T-helper 2 cell treated with Interferon-gamma antibody and Interleukin-4, amounts not matched to agents 5 μg/mL and 100 μg/mL, for 36 hours (primary cell): ENCODE data around the gene NKAIN2.

Experiments
- DNase-seq: peaks from one replicate; pipeline ENCODE4 v3.0.0; 2021; ENCODE audit warnings: low spot score
- H3K27ac Mint-ChIP-seq: one replicate; pipeline ENCODE4 v1.8.0; 2021; ENCODE audit warnings: mild to moderate bottlenecking, mixed read lengths
- H3K27me3 Mint-ChIP-seq: one replicate; pipeline ENCODE4 v1.8.0; 2021; ENCODE audit warnings: low read depth, mixed read lengths
- H3K36me3 Mint-ChIP-seq: one replicate; pipeline ENCODE4 v1.8.0; 2021; ENCODE audit warnings: low read depth, mixed read lengths
- H3K4me1 Mint-ChIP-seq: one replicate; pipeline ENCODE4 v1.8.0; 2021; ENCODE audit warnings: low read depth, mixed read lengths
- H3K4me3 Mint-ChIP-seq: one replicate; pipeline ENCODE4 v1.8.0; 2022; ENCODE audit warnings: mild to moderate bottlenecking, moderate library complexity, mixed read lengths
- H3K9me3 Mint-ChIP-seq: one replicate; pipeline ENCODE4 v1.8.0; 2021; ENCODE audit warnings: mixed read lengths

The NKAIN2 gene

DNA sequence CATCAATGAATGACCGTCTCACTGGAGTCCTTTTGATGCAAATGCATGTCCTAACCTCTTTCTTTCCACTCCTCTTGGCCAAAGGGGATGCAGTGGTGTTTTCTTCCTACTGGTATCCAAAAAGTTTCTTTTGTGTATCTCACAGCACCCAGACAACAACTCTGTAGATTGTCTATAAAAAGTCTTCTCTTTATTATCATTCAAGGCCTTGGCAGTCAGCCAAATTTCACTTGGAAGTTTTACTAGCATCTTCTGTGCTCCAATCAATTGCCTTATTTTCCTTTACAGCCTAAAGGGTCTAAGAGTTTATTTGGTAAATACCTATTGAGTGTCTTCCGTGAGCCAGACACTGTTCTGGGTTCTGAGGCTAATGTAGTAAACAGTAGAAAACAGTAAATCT is 1008.4 kb downstream of the NKAIN2 start:
- Mint-ChIP-seq H3K27ac (no peak overlapping the region), H3K4me3 (no peak overlapping the region)

DNA sequence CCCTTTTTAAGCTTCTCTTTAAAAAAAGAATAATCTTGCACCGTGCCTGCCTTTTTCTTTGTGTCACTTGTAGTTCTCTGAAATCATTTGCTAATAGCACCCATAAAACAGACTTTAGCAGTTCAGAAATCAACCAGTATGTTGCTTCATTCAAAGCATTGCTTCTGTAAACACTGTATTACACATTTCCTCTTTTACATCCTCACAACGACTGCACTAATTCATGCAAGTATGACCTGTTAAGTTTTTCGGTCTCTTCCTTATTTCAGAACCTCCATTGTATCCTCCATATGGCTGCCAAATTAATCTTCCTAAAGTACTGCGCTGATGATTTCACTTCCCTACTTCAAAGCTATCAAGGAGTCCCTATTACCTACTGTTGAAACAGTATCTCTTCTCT is 1015.7 kb downstream of the NKAIN2 start:
- H3K36me3 Mint-ChIP-seq: no peaks in the 10 kb centered on the region
- DNase-seq: no peak
- no peak overlapping the region for H3K27ac Mint-ChIP-seq
- H3K4me3 Mint-ChIP-seq: no peak overlapping the region
- no peaks in the 10 kb centered on the region for H3K27me3 Mint-ChIP-seq
- no peaks in the 10 kb centered on the region for H3K4me1 Mint-ChIP-seq
- H3K9me3 Mint-ChIP-seq: no peaks in the 10 kb centered on the region

More for the DNA sequence above, 1008.4 kb downstream of the NKAIN2 start:
- DNase-seq: no peak
- Mint-ChIP-seq H3K36me3 (no peaks in the 10 kb centered on the region), H3K9me3 (no peaks in the 10 kb centered on the region), H3K27me3 (no peaks in the 10 kb centered on the region), H3K4me1 (no peaks in the 10 kb centered on the region)

DNA sequence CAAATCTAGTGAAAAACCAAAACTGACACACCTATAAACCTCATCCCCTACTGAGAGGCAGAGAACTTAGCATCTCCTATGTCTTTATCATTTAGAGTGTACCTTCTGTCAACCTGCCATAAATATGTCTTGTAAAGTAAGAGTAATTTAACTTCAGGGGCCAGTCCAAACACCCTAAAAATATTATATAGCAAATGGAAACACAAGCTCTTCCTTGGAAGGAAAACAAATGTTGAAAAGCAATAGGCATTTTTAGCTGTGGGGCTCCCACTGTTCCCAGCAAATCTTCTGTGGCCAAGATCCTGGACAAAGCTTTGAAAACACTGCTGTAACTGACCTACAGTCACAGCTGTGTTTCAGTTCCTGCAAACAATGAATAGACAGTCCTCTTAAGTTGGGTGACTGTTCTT is 1018.5 kb downstream of the NKAIN2 start:
- DNase-seq: no peak
- no peaks in the 10 kb centered on the region for H3K27me3 Mint-ChIP-seq
- no peaks in the 10 kb centered on the region for H3K9me3 Mint-ChIP-seq
- H3K27ac Mint-ChIP-seq: no peak overlapping the region
- H3K4me3 Mint-ChIP-seq: no peak overlapping the region
- no peaks in the 10 kb centered on the region for H3K4me1 Mint-ChIP-seq
- no peaks in the 10 kb centered on the region for H3K36me3 Mint-ChIP-seq

DNA sequence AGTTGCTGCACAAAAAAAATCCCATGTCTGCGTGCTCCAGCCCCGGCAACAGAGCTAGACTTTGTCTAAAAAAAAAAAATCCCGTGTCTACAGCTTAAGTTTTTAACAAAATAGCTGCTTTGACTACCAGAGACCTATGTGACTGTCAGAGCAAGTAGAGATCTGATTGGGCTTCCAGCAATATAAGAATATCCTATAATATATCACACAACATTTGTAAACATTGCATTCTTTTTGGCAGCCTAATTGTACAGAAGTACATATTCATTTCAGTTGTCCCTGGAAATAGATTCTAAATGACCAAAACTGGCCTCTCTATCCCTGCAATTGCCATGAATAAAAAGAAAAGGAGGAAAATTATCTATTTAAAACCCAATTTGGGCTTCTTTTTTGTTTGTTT is 1019.1 kb downstream of the NKAIN2 start:
- Mint-ChIP-seq H3K36me3 (no peaks in the 10 kb centered on the region), H3K27me3 (no peaks in the 10 kb centered on the region), H3K27ac (no peak overlapping the region), H3K4me3 (no peak overlapping the region), H3K9me3 (no peaks in the 10 kb centered on the region), H3K4me1 (no peaks in the 10 kb centered on the region)
- DNase-seq: no peak

DNA sequence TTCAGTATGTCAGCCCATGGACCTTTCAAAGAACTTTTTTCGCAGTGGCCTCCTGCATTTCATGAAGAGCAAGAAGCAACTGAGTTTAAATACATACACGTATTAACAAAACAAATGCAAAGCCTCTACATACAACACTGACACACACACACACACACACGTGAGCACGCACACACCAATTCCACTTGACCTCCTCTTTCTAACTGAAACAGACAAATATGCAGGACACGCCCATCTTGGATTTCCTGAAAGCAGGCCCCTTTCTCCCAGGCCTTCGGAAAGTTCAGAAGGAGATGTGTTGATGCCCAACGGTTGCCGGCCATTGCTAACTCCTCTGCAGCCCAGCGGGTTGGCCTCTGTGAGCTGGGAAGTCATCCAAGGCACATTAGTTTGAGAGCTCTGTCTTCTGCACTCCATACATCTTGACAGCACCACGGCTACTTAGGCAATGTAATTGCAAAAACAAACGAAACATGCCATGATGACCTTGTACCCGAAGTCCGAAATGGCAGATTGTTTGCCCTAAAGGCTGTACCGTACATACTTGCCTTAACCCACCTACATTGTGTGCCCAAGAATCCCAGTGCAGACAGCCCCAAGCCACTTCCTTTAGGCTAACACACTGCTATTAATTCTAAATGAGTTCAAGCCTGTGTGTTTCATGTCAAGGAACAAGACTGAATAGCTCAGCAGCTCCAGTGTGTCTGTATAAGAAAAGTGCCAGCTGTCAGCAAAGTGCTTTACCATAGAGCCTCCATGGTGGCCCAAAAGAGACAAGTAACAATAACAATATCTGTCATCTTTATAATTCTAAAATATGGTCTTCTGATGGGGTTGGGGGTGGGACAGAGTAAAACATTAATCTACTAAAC is 1019.8 kb downstream of the NKAIN2 start:
- DNase-seq: no peak
- H3K4me1 Mint-ChIP-seq: no peaks in the 10 kb centered on the region
- no peak overlapping the region for H3K27ac Mint-ChIP-seq
- no peaks in the 10 kb centered on the region for H3K9me3 Mint-ChIP-seq
- no peaks in the 10 kb centered on the region for H3K27me3 Mint-ChIP-seq
- H3K4me3 Mint-ChIP-seq: no peak overlapping the region
- no peaks in the 10 kb centered on the region for H3K36me3 Mint-ChIP-seq

DNA sequence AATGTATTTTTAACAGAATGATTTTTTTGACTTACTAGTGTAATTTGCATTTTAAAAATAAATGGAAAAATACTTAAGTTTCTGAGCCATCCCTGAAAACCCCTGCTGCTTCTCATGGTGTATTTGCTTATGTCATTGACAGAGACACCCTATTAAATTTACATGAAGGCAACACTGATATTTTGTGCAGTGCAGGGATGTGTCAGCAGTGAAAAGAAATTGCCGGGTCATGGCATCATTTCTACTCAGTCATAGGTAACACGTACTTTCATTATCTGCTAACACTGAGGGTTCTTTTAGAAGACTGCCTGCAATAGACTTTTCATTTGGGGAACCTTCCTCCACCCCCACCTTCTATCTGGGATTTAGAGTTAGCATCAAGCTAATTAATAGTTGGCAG is 1021.9 kb downstream of the NKAIN2 start:
- Mint-ChIP-seq H3K4me3 (no peak overlapping the region), H3K27ac (no peak overlapping the region), H3K4me1 (no peaks in the 10 kb centered on the region), H3K27me3 (no peaks in the 10 kb centered on the region), H3K36me3 (no peaks in the 10 kb centered on the region), H3K9me3 (no peaks in the 10 kb centered on the region)
- DNase-seq: no peak

DNA sequence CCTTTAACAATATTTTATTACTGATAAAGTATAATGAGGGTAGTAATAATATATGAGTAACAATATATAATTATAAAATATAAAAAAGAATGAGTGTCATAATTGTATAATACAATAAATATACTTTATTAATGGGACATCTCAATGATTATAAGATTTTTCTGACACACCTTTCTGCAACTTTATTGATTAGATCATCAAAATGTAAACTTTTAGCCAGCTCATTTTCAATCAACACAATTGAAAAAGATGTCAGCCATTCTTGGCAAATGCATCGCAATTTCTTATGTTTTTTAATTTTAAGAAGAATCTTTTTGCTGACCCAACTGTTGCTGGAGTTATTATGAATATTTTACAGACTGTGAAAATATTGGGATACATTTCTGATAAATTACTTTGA is 1026.2 kb downstream of the NKAIN2 start:
- no peak for DNase-seq
- Mint-ChIP-seq H3K27ac (no peak overlapping the region), H3K27me3 (no peaks in the 10 kb centered on the region), H3K36me3 (no peaks in the 10 kb centered on the region), H3K4me1 (no peaks in the 10 kb centered on the region), H3K4me3 (no peak overlapping the region), H3K9me3 (no peaks in the 10 kb centered on the region)

DNA sequence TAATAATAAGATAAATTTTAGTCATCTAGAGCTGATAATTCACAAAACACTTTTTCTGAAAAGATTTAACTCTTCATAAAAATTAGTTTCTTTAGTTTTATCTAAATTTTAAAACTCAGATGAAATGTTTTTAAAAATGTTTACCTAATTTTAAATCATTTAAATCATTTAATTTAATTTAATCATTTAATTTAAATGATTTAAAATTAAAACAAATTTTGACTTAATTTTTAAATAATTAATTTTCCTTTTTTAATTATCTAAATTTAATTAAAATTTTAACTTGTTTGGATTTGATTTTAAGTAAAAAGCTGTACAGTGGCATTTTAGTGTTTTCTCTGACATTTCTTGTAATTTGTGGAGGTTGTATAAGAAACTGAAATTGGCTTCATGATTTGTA is 1026.8 kb downstream of the NKAIN2 start:
- no peak for DNase-seq
- H3K27me3 Mint-ChIP-seq: no peaks in the 10 kb centered on the region
- H3K9me3 Mint-ChIP-seq: no peaks in the 10 kb centered on the region
- no peak overlapping the region for H3K4me3 Mint-ChIP-seq
- no peaks in the 10 kb centered on the region for H3K4me1 Mint-ChIP-seq
- H3K36me3 Mint-ChIP-seq: no peaks in the 10 kb centered on the region
- H3K27ac Mint-ChIP-seq: no peak overlapping the region

DNA sequence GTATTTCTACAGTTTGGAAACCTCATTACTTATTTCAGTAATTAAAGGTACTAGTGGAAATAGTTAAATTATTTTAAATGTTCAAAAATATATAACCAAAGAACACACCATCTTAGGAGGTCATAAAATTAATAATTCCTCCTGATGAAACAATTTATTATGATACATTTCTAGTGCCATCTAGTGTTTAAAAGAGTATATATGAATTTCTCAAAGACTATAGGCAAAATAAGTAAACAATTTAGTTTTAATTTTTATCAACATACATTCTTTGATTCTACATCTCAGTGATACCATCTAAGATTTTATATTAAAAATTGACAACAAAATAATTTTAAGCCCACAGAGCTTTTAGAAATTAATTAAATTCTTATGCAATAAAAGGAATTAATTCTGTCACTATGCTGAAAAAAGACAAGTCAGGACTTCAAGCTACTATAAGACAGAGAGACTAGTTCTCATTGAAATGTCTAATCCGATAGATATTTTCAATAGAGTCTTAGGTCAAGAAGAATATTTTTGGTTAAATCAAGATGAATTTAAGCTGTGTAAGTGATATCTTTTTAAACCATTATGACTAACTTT is 1050.8 kb downstream of the NKAIN2 start:
- H3K4me3 Mint-ChIP-seq: no peak overlapping the region
- DNase-seq: no peak
- peaks cover 1% of the 10 kb centered on the region for H3K27me3 Mint-ChIP-seq
- H3K9me3 Mint-ChIP-seq: no peaks in the 10 kb centered on the region
- no peaks in the 10 kb centered on the region for H3K4me1 Mint-ChIP-seq
- H3K36me3 Mint-ChIP-seq: no peaks in the 10 kb centered on the region
- H3K27ac Mint-ChIP-seq: no peak overlapping the region

DNA sequence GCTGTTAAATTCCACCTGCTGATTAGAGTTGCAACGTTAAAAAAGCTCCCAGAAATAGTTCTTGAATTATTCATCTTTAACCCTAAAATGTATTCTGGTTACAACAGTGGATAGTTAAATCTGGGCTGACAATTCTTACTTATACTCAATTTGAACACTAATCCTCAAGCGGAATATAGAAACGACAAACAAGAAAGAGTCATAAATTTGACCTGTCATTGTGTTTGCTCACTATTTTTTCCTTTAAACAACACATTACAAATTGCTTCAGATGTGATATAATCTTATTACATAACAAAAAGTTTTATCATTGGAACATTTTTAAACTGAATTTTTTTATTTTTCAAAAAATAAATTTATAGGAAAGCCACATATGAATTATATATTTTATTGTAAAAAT is 1054.1 kb downstream of the NKAIN2 start:
- H3K4me3 Mint-ChIP-seq: no peak overlapping the region
- H3K36me3 Mint-ChIP-seq: no peaks in the 10 kb centered on the region
- no peak for DNase-seq
- H3K27ac Mint-ChIP-seq: no peak overlapping the region
- peaks cover 1% of the 10 kb centered on the region for H3K27me3 Mint-ChIP-seq
- no peaks in the 10 kb centered on the region for H3K9me3 Mint-ChIP-seq
- H3K4me1 Mint-ChIP-seq: no peaks in the 10 kb centered on the region

DNA sequence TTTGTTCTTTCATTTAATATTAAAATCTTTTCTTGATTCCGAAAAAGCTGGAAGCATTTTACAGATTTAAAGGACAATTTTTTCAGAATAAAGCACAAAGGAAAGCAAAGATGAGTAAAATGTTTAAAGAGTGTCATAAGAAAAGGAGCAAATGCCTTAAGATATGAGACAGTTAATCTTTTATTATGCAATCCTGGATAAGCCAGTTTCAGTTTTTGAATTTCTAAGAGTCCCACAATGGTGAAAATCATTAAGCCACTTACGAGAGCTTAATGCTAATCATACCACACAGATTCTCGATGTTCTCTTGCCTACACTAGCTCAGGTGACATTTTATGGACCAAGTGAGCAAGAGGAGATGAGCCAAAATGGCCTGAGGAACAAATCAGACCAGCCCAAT is 1054.9 kb downstream of the NKAIN2 start:
- no peaks in the 10 kb centered on the region for H3K4me1 Mint-ChIP-seq
- no peak for DNase-seq
- peaks cover 1% of the 10 kb centered on the region for H3K27me3 Mint-ChIP-seq

DNA sequence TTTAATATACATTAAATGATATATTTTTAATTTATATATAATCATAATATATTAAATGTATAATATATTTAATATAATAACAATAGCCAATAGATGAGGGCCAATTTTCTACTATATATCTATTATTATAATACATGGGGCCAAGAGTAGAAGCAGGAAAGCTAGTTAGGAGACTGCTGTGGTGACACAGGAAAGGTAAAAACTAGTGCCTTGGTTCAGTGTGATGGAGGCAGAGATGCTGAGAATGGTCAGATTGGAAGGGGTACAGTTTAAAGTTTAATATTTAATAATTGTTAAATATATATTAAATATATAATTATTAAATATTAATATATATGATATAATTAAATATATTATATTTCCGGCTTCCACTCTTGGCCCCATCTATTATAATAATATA is 1055.7 kb downstream of the NKAIN2 start:
- H3K4me3 Mint-ChIP-seq: no peak overlapping the region
- peaks cover 1% of the 10 kb centered on the region for H3K27me3 Mint-ChIP-seq
- no peak for DNase-seq
- no peaks in the 10 kb centered on the region for H3K36me3 Mint-ChIP-seq
- H3K9me3 Mint-ChIP-seq: no peaks in the 10 kb centered on the region
- no peaks in the 10 kb centered on the region for H3K4me1 Mint-ChIP-seq
- no peak overlapping the region for H3K27ac Mint-ChIP-seq

More for the DNA sequence above, 1054.9 kb downstream of the NKAIN2 start:
- Mint-ChIP-seq H3K36me3 (no peaks in the 10 kb centered on the region), H3K9me3 (no peaks in the 10 kb centered on the region), H3K27ac (no peak overlapping the region), H3K4me3 (no peak overlapping the region)

DNA sequence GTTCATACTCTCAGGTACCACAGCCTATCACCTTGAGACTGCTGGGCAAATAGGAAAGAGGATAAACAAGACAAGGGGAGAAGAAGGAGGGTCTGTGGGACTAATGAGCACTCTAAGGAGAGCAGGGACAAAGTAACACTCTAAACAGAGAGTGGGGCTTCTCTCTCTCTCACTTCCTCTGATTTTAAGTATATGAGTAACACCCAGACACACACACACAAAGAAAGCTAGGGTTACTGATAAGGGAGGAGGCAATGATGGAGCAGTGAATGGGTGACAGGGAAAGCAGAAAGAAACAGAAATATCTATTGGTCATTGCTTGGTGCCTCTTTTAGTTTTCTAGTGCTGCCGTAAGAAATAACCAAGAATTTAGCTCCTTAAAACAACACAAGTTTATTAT is 1062.4 kb downstream of the NKAIN2 start:
- no peaks in the 10 kb centered on the region for H3K36me3 Mint-ChIP-seq
- H3K4me3 Mint-ChIP-seq: no peak overlapping the region
- H3K9me3 Mint-ChIP-seq: no peaks in the 10 kb centered on the region
- no peaks in the 10 kb centered on the region for H3K4me1 Mint-ChIP-seq
- H3K27ac Mint-ChIP-seq: no peak overlapping the region
- peaks cover 3% of the 10 kb centered on the region for H3K27me3 Mint-ChIP-seq
- no peak for DNase-seq

DNA sequence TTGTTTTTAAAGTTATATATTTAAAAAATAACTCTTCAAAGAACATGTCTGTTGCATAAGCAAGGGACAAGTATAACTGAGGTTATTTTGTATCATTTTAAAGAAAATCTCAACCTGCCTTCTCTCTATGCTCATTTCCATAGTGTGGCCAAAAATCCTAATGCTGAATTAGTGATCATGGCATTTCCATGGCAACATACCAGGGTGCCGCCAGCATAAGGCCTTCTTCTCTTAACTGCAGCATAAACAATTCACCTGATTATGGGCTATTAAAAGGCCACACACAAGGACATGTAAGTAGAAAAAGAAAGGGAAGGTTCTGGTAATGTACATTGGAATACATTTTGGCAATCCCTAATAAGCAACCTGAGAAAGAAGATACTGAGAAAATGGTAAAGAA is 1063.5 kb downstream of the NKAIN2 start:
- no peaks in the 10 kb centered on the region for H3K36me3 Mint-ChIP-seq
- no peaks in the 10 kb centered on the region for H3K4me1 Mint-ChIP-seq
- no peak for DNase-seq
- no peak overlapping the region for H3K4me3 Mint-ChIP-seq
- H3K27me3 Mint-ChIP-seq: peaks cover 3% of the 10 kb centered on the region
- H3K27ac Mint-ChIP-seq: no peak overlapping the region
- no peaks in the 10 kb centered on the region for H3K9me3 Mint-ChIP-seq

DNA sequence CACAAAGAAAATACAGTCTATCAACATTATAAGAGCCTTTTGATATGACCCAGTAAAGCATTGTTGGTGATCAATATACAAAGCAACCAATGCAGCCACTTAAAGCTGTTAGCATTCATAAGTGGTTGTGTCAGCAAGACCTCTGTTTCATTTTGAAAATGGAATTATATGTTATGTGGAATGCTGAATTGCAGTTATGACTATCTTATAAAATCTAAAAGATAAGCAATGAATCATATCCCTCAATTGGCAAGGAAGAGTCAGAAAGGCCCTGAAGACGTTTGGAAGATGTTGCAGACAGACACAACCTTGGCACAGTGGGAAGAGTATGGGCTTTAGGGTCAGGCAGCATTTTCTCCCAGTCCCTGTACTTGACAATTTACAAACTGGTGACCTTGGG is 1064.8 kb downstream of the NKAIN2 start:
- peaks cover 3% of the 10 kb centered on the region for H3K27me3 Mint-ChIP-seq
- H3K4me1 Mint-ChIP-seq: no peaks in the 10 kb centered on the region
- no peak overlapping the region for H3K4me3 Mint-ChIP-seq
- H3K36me3 Mint-ChIP-seq: no peaks in the 10 kb centered on the region
- DNase-seq: no peak
- H3K9me3 Mint-ChIP-seq: no peaks in the 10 kb centered on the region
- H3K27ac Mint-ChIP-seq: no peak overlapping the region
